ENCODE results near the gene NPAS3.

NPAS3 gene

GRCh38 chr14:33347796-33348195 lies 409.1 kb downstream of the NPAS3 start:
- FAIRE-seq, result no peak

GRCh38 chr14:33348510-33348909 lies 409.8 kb downstream of the NPAS3 start:
- FAIRE-seq, result no peak

- FAIRE-seq, result no peak
These were observed 411.2 kb downstream of the NPAS3 start for GRCh38 chr14:33349871-33350270.

GRCh38 chr14:33350366-33350990 lies 411.8 kb downstream of the NPAS3 start:
- FAIRE-seq, result no peak

GRCh38 chr14:33352821-33353220 lies 414.1 kb downstream of the NPAS3 start:
- no peak for FAIRE-seq

- no peak for FAIRE-seq
These were observed 417.5 kb downstream of the NPAS3 start for GRCh38 chr14:33356181-33356580.

- FAIRE-seq, result no peak
These were observed 418.7 kb downstream of the NPAS3 start for GRCh38 chr14:33357225-33358010.

- FAIRE-seq, result no peak
These were observed 420.7 kb downstream of the NPAS3 start for GRCh38 chr14:33359288-33359881.

- FAIRE-seq, result no peak
These were observed 424.3 kb downstream of the NPAS3 start for GRCh38 chr14:33362934-33363333.

GRCh38 chr14:33363682-33364081 lies 425.0 kb downstream of the NPAS3 start:
- FAIRE-seq, result no peak

GRCh38 chr14:33364466-33364865 lies 425.8 kb downstream of the NPAS3 start:
- no peak for FAIRE-seq

- no peak for FAIRE-seq
These were observed 430.4 kb downstream of the NPAS3 start for GRCh38 chr14:33369041-33369440.

GRCh38 chr14:33369972-33370371 lies 431.3 kb downstream of the NPAS3 start:
- FAIRE-seq, result no peak

GRCh38 chr14:33370426-33370825 lies 431.7 kb downstream of the NPAS3 start:
- no peak for FAIRE-seq

- FAIRE-seq, result no peak
These were observed 436.5 kb downstream of the NPAS3 start for GRCh38 chr14:33375196-33375595.

GRCh38 chr14:33375786-33376185 lies 437.1 kb downstream of the NPAS3 start:
- no peak for FAIRE-seq

GRCh38 chr14:33376510-33376909 lies 437.8 kb downstream of the NPAS3 start:
- no peak for FAIRE-seq

GRCh38 chr14:33377596-33378390 lies 439.1 kb downstream of the NPAS3 start:
- FAIRE-seq, result no peak

- FAIRE-seq, result no peak
These were observed 443.0 kb downstream of the NPAS3 start for GRCh38 chr14:33381717-33382116.

- no peak for FAIRE-seq
These were observed 447.5 kb downstream of the NPAS3 start for GRCh38 chr14:33386140-33386539.

GRCh38 chr14:33386781-33387180 lies 448.1 kb downstream of the NPAS3 start:
- no peak for FAIRE-seq

- FAIRE-seq, result no peak
These were observed 451.7 kb downstream of the NPAS3 start for GRCh38 chr14:33390335-33390734.

- no peak for FAIRE-seq
These were observed 454.7 kb downstream of the NPAS3 start for GRCh38 chr14:33393231-33393894.

Measured in A204.1 (cell line).